KMS-11 (cell line): ENCODE data around the gene FBXO24.

Source experiments
- H2AFZ ChIP-seq: fragments of 200-600 bp; sonication (generic); 2 replicates; pipeline ENCODE4 v1.6.1; 2016; ENCODE audit warnings: antibody characterized with exemption, mixed run types, low read depth
- H3K27ac ChIP-seq: fragments of 200-600 bp; sonication (generic); 2 replicates; pipeline ENCODE4 v1.6.1; 2016; ENCODE audit warnings: mild to moderate bottlenecking, mixed run types
- H3K27me3 ChIP-seq: fragments of 200-600 bp; sonication (generic); 2 replicates; pipeline ENCODE4 v1.6.1; 2017; ENCODE audit warnings: mild to moderate bottlenecking, low read depth, mixed run types, moderate library complexity; ENCODE audit not compliant: insufficient read depth
- H3K36me3 ChIP-seq: fragments of 200-600 bp; sonication (generic); 2 replicates; pipeline ENCODE4 v1.6.1; 2017; ENCODE audit warnings: mild to moderate bottlenecking, mixed run types; ENCODE audit not compliant: insufficient read depth
- H3K4me1 ChIP-seq: fragments of 200-600 bp; sonication (generic); 2 replicates; pipeline ENCODE4 v1.6.1; 2016; ENCODE audit warnings: mild to moderate bottlenecking, low read depth, mixed run types; ENCODE audit not compliant: poor library complexity, severe bottlenecking
- H3K4me2 ChIP-seq: fragments of 200-600 bp; sonication (generic); 2 replicates; pipeline ENCODE4 v1.7.0; 2016; ENCODE audit warnings: mild to moderate bottlenecking, mixed run types
- H3K4me3 ChIP-seq: fragments of 200-600 bp; sonication (generic); IDR thresholded peaks from 2 replicates; pipeline ENCODE4 v1.6.1; 2017; ENCODE audit warnings: low read depth, low read length, mixed read lengths; ENCODE audit not compliant: insufficient read depth
- H3K79me2 ChIP-seq: fragments of 200-600 bp; sonication (generic); 2 replicates; pipeline ENCODE4 v1.6.1; 2016; ENCODE audit warnings: low read depth, mixed run types; ENCODE audit not compliant: insufficient read depth
- H3K9ac ChIP-seq: fragments of 200-600 bp; sonication (generic); 2 replicates; pipeline ENCODE4 v1.6.1; 2016; ENCODE audit warnings: mild to moderate bottlenecking, mixed run types
- H4K20me1 ChIP-seq: fragments of 200-600 bp; sonication (generic); 2 replicates; pipeline ENCODE4 v1.6.1; 2016; ENCODE audit warnings: mild to moderate bottlenecking, mixed run types; ENCODE audit not compliant: insufficient read depth
- TF ChIP-seq, protein P1 (sequence below): fragments of 200-600 bp; sonication (generic); conservative IDR thresholded peaks from 2 replicates; pipeline ENCODE4 v1.6.1; 2017; ENCODE audit warnings: low read depth, mild to moderate bottlenecking, antibody characterized with exemption, low read length, moderate library complexity, mixed read lengths

Gene FBXO24

DNA sequence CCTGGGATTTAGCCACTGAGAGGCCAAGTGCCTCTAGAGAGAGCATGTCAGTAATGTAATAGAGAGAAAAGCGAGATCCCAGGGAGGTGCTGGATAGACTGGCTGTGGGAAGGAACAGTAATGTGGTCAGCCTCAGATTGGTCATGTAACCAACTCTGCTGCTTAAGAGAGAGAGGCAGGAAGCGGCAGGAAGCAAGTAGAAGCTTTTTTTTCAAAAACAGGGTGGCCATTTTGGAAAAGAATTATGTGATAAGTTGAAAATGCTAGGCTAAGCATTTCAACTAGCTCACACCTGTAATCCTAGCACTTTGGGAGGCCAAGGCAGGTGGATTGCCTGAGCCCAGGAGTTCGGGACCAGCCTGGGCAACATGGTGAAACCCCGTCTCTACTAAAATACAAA, 12.3 kb downstream of the FBXO24 start:
- TF ChIP-seq, protein P1, sequence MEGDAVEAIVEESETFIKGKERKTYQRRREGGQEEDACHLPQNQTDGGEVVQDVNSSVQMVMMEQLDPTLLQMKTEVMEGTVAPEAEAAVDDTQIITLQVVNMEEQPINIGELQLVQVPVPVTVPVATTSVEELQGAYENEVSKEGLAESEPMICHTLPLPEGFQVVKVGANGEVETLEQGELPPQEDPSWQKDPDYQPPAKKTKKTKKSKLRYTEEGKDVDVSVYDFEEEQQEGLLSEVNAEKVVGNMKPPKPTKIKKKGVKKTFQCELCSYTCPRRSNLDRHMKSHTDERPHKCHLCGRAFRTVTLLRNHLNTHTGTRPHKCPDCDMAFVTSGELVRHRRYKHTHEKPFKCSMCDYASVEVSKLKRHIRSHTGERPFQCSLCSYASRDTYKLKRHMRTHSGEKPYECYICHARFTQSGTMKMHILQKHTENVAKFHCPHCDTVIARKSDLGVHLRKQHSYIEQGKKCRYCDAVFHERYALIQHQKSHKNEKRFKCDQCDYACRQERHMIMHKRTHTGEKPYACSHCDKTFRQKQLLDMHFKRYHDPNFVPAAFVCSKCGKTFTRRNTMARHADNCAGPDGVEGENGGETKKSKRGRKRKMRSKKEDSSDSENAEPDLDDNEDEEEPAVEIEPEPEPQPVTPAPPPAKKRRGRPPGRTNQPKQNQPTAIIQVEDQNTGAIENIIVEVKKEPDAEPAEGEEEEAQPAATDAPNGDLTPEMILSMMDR = no peak
- Histone ChIP-seq H3K4me3 (no peak overlapping the region), H3K4me1 (no peaks in the 10 kb centered on the region), H3K79me2 (no peaks in the 10 kb centered on the region), H3K27ac (no peak overlapping the region), H3K4me2 (no peak overlapping the region), H3K36me3 (no peaks in the 10 kb centered on the region), H4K20me1 (no peaks in the 10 kb centered on the region), H3K27me3 (peaks cover 47% of the 10 kb centered on the region; the same call in 1 of the 2 replicates), H3K9ac (no peak overlapping the region), H2AFZ (no peak overlapping the region)

DNA sequence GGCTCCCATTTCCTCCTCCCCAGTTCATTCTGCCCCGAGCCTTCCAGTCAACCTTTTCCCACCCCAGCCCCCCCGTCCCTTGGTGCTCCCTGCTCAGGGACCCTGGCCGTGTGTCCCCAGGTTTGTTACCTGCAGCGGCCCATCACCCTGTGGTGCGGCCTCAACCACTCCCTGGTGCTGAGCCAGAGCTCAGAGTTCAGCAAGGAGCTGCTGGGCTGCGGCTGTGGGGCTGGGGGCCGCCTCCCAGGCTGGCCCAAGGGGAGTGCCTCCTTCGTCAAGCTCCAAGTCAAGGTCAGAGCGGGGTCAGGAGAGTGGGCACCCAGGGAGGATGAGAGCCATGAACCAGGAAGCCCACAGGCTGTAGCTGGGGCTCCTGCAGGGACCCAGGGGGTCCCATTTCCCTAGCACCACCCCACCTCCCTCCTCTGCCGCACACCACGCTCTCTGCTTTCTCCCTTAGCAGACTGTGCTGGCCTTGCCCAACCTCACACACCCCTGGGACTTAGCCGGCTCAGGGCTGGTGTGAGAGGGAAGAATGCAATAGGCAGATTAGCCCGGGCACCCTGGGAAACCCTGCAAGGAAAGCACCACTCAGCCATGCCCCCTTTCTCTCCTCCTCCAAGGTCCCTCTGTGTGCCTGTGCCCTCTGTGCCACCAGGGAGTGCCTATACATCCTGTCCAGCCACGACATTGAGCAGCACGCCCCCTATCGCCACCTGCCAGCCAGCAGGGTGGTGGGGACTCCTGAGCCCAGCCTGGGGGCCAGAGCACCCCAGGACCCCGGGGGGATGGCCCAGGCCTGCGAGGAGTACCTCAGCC, 14.0 kb downstream of the FBXO24 start:
- H3K4me1 ChIP-seq = peaks cover 9% of the 10 kb centered on the region
- TF ChIP-seq, protein P1 = peak; percentile 47
- peaks cover 30% of the 10 kb centered on the region; the same call in 1 of the 2 replicates for H3K27me3 ChIP-seq
- H3K4me3 ChIP-seq = no peak overlapping the region
- no peaks in the 10 kb centered on the region for H3K36me3 ChIP-seq
- no peak overlapping the region for H2AFZ ChIP-seq
- H3K4me2 ChIP-seq = no peak overlapping the region
- H3K79me2 ChIP-seq = no peaks in the 10 kb centered on the region
- H4K20me1 ChIP-seq = no peaks in the 10 kb centered on the region
- H3K27ac ChIP-seq = no peak overlapping the region
- H3K9ac ChIP-seq = no peak overlapping the region

DNA sequence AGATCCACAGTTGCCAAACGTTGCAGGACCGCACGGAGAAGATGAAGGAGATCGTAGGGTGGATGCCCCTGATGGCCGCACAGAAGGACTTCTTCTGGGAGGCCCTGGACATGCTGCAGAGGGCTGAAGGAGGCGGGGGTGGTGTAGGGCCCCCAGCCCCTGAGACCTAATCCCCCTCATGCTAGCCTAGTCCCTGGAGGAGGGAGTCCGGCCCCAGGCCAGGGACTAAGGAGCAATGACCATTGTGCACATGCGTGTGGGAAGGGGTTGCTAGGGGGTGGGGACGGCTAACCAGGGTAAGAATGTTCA, 14.6 kb downstream of the FBXO24 start:
- Histone ChIP-seq H3K4me1 (peaks cover 11% of the 10 kb centered on the region), H3K4me2 (no peak overlapping the region)

DNA sequence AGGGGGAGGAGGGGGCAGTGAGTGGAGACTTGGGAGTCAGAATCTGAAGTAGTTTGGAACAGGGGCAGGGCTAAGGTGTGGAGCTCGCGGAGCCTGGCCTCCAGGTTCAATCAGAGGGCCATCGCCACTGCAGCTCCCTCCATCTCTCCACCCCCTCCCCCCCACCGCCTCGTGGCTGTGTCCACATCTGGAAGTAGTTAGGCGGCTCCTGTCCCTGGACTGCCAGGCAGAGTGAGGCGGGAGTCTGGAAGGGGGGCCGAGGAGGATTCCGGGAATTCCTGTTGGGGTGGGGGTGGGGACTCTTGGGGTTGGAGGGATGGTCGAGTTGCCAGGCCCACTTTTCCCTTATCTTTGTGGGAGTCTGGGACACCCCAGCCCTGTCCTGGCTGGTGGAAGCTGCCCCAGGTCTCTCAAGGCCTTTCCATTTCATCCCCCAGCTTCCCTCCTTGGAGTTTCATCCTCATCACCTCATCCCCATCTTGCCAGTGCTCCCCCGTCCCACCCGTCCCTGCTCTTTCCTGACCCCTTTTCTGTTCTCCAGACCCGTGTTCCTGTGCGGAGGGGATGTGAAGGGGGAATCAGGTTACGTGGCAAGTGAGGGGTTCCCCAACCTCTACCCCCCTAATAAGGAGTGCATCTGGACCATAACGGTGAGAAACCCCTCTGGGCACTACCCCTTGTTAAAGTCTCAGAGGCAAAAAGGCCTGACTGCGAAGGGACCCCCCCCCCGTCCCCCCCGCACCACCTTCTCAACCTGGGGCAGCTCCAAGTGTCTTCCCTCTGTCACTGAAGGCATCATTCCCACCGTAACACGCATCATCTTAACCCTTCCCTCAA, 17.0 kb downstream of the FBXO24 start:
- TF ChIP-seq, protein P1 = no peak
- Histone ChIP-seq H3K4me2 (peak overlapping the region; percentile 84), H3K4me3 (no peak overlapping the region), H4K20me1 (no peaks in the 10 kb centered on the region), H3K27me3 (peaks cover 15% of the 10 kb centered on the region; the same call in 1 of the 2 replicates), H3K27ac (no peak overlapping the region), H3K36me3 (no peaks in the 10 kb centered on the region), H3K79me2 (no peaks in the 10 kb centered on the region), H3K9ac (peak overlapping the region; percentile 25; the same call in 1 of the 2 replicates), H2AFZ (peak overlapping the region; percentile 94; the same call in 1 of the 2 replicates), H3K4me1 (peaks cover 11% of the 10 kb centered on the region)

More for the DNA sequence above, 14.6 kb downstream of the FBXO24 start:
- H3K27me3 ChIP-seq = peaks cover 28% of the 10 kb centered on the region; the same call in 1 of the 2 replicates
- no peak overlapping the region for H3K9ac ChIP-seq
- H2AFZ ChIP-seq = no peak overlapping the region
- TF ChIP-seq, protein P1 = no peak; the same call in 1 of the 2 replicates
- H4K20me1 ChIP-seq = no peaks in the 10 kb centered on the region
- H3K36me3 ChIP-seq = no peaks in the 10 kb centered on the region
- H3K4me3 ChIP-seq = no peak overlapping the region
- H3K79me2 ChIP-seq = no peaks in the 10 kb centered on the region
- H3K27ac ChIP-seq = no peak overlapping the region
